Kidney capillary endothelial cell (primary cell): ENCODE data around the gene GDNF.
A peak's percentile ranks its signal among the peaks of the same experiment; 100 is the strongest.

Experiments used
- DNase-seq: peaks from one replicate; pipeline ENCODE4 v3.0.0-alpha.2; 2018; ENCODE audit warnings: low spot score

GDNF gene

GRCh38 chr5:37847978-37848425 lies 8.2 kb upstream of the GDNF start:
- no peak for DNase-seq

GRCh38 chr5:37846786-37847310 lies 7.0 kb upstream of the GDNF start:
- no peak for DNase-seq

DNA sequence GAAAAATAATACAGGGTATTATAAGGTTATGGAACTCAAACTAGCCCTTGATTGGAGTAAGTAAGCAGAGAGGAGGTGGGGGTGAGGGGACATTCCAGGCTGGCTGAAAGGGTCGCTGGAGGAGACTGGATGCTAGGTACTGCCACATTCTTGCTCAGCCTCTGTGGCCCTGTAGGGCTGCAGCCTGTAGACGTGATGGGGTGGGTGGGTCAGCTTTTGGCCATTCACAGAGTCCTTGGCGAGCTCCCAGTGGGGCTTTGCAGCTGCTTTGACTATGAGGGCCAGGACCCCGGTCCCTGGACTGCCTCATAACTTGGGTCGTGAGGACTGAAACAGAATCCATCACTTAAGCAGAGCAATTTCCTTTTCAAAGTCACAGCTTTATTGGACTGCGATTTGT lies 4.2 kb upstream of the GDNF start:
- no peak for DNase-seq

- DNase-seq, result no peak
Observed at GRCh38 chr5:37842048-37842447, 2.2 kb upstream of the GDNF start.

- DNase-seq, result no peak
Observed at GRCh38 chr5:37841203-37841602, 1.4 kb upstream of the GDNF start.

DNA sequence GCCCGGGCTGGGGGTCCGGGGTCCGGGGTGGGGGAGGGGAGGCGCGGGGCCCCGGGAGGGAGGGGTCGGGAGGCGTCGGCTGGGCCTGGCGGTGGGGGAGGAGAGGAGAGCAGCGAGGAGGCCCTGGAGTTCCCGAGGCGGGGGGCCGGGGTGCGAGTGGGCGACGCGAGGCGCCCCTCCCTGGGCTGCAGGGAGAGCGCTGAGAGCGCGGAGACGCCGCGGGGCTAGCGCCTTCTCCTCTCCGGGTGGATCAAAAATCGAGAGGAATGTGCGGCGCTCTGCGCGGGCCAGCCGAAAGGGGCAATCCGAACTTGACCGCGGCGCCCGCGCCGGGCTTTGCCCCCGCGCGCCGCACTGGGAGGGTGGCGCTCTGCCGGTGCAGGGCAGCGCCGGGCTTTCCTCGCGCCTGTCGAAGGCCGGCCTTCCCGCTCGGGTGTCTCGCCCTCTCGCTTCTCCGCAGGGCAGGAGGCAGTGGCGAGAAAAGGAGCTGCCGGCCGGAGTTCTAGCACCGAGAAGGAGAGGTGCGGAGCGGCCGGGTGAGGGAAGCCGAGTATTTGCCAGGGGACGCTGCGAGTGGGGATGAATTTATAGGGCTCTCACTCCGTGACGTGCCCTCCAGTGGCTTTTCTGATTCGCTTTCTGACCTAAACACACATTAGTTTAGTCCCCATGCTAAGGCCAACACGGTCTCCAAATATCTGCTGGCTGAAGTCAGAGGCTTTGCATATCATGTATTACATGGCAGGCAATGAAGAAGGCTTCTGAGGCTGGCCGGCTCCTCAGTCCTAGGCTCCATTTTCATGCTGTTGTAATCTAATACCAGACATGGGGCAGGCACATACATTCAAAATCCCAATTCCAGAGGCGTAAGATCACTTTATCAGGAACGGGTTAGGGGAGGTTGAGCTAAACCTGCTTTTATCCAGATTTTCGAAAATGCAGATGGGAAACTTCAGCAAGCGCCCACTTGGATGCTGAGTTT lies 503 bp upstream of the GDNF start:
- DNase-seq, result no peak

DNA sequence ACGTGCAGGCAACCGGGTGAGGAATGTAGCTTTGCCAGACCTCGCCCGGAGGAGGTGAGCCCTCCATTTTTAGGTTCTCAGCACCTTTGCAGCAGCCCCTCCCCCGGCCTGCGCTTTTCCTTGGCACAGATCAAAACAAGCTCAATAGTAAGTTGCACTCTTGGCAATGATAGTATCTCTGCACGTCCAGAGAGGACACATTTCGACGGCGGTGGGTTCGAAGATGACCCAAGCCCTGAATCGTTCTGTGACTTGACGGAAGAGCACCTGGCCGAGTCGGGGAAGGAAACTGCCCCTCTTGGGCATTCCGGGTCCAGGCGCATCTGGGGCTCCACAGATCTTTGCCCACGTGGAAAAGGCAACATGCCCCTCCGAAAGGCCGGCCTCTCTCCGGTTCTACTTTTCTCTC lies 904 bp downstream of the GDNF start:
- no peak for DNase-seq

GRCh38 chr5:37838152-37838932 lies 1.5 kb downstream of the GDNF start:
- no peak for DNase-seq

GRCh38 chr5:37837414-37838032 lies 2.3 kb downstream of the GDNF start:
- DNase-seq, result peak; percentile 62

- no peak for DNase-seq
Observed at GRCh38 chr5:37836592-37837413, 3.0 kb downstream of the GDNF start.

DNA sequence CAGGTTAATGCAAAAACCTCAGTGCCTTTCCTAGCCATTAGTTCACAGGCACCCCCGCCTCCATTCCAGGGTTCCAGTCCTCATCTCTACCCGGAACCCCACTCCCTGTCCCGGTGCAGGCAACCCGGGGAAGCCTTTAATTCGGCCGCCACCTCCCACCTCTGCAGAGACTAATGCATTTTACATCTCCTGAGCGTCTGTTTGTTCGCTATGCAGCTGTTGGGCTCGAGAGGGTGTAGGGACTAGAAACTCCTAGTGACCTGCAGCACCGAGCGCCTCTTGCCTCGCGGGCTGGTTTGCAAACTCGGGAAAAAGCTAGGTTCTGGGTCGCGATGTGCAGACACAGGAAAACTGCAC lies 3.6 kb downstream of the GDNF start:
- no peak for DNase-seq

DNA sequence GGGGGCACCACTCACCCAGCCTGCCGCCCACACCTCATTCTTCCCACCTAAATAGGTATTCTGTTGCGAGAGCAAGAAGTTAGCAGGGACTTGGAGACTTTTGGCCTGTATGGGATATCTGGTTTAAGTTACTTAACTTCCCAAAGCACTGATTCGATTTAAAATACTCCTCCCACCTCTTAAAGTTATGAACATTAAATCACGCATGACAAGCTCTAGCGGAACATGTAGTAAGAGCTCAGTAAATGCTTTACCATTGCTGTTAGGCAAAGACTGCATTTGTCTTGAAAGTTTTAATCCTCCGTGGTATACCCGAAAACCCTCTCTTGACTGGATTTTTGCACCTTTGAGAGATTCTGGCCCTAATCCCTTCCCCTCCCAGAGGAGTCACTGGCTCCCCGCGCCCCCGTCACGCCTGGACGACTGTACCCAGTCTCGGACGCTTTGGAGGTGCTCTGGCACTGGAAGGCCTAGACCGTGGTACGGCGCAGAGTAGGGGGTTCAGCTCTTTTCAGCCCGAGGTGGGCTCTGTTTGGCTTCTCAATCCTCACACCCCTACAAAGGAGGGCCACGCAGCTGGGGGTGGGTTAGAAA lies 4.4 kb downstream of the GDNF start:
- DNase-seq, result no peak

- no peak for DNase-seq
Observed at GRCh38 chr5:37834542-37835379, 5.1 kb downstream of the GDNF start.

DNA sequence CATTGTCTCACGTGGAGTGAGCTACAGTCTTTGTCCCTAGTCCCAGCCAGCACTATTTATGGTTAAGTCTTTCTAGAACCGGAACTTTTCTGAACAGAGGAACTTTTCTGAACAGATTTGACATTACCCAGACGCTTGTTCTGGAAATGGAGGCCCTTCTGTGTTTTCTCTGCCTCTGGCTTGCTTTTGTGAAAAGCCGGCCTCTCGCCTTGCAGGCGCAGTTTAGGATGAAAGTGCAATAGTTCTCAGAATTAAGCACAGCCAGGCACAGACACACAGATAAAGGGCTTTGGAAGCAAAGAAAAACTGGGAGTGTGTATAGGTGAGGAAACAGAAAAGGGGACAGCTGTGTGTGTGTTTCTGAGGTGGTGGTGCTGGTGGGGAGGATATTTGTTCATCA lies 5.9 kb downstream of the GDNF start:
- DNase-seq, result no peak

- DNase-seq, result no peak
Observed at GRCh38 chr5:37831821-37832534, 7.9 kb downstream of the GDNF start.

- no peak for DNase-seq
Observed at GRCh38 chr5:37830348-37830747, 9.5 kb downstream of the GDNF start.

- DNase-seq, result no peak
Observed at GRCh38 chr5:37825334-37825915, 14.4 kb downstream of the GDNF start.

- no peak for DNase-seq
Observed at GRCh38 chr5:37823433-37824152, 16.2 kb downstream of the GDNF start.
